Measurements from ENCODE around the gene RGS9. TPM values are rescaled to one million over a fixed set of nuclear protein-coding genes. Genes with fewer than 3 reads are reported as not detected.

The RGS9 gene
- total and polyA plus RNA-seq, 2 donors (not counting 1 experiment from before 2014, with no cell fraction given), result 0.36 to 3.4 TPM

GRCh38 chr17:65139101-65139764 lies 2.1 kb downstream of the RGS9 start:
- ChIA-PET POLR2A (interaction anchor here (0.5 to 0.6 kb wide), 2 partner anchors 13 to 556 kb away, joined by 3 to 4 read pairs; no protein-coding TSS in a partner anchor), CTCF (interaction anchor here (0.6 to 3.0 kb wide), 6 partner anchors 9 to 1027 kb away, joined by 3 to 15 read pairs (median 4); no protein-coding TSS in a partner anchor)
- peaks cover 0 to 14% (median 8%) of the 10 kb centered on the region in 4 experiments for H3K27me3 ChIP-seq (replicated peaks in 1 of 4; ENCODE audit: control extremely low read depth in 1 of 4, control insufficient read depth in 3 of 4, insufficient read depth in 4 of 4, low read length in 3 of 4)
- no peak for DNase-seq
- peaks cover 18% of the 10 kb centered on the region for H3K27me3 Mint-ChIP-seq
- no peaks in the 10 kb centered on the region for H4K20me1 ChIP-seq (ENCODE audit: control insufficient read depth, insufficient read depth, low read length, poor library complexity, severe bottlenecking)
- H3K27ac ChIP-seq (ENCODE audit: low read length in 2 of 2), result no peak overlapping the region
- no peak overlapping the region for H3K9ac ChIP-seq (ENCODE audit: low read length)
- H3K79me2 ChIP-seq (ENCODE audit: control insufficient read depth, insufficient read depth, low read length), result no peaks in the 10 kb centered on the region
- H2AFZ ChIP-seq (ENCODE audit: insufficient read depth, low read depth, low read length, poor library complexity, severe bottlenecking), result no peak overlapping the region
- ATAC-seq (ENCODE audit: low read depth), result no peak
- H3K9me3 Mint-ChIP-seq (ENCODE audit: insufficient read depth), result no peaks in the 10 kb centered on the region
- H3K4me2 ChIP-seq (replicated peaks; ENCODE audit: low read depth, low read length, poor library complexity, severe bottlenecking), result no peak overlapping the region
- TF ChIP-seq EZH2 (IDR thresholded peaks at IDR 0.05; ENCODE audit: borderline replicate concordance, insufficient read depth, low read depth, low read length, poor library complexity, severe bottlenecking) (no peak), CTCF (IDR thresholded peaks at IDR 0.05) (no peak)
- H3K27ac Mint-ChIP-seq, result no peak overlapping the region
- no peak overlapping the region for H3K4me3 ChIP-seq (ENCODE audit: control extremely low read depth in 1 of 5, extremely low read depth in 1 of 5, insufficient read depth in 1 of 5, low read depth in 2 of 5, low read length in 4 of 5)
- 19% methylated on average over 7 of the region's 7 CpGs for WGBS (ENCODE audit: insufficient coverage)
- H3K36me3 ChIP-seq (replicated peaks in 1 of 2; ENCODE audit: control extremely low read depth in 1 of 2, control insufficient read depth in 1 of 2, extremely low read depth in 1 of 2, insufficient read depth in 2 of 2, low read length in 1 of 2), result no peaks in the 10 kb centered on the region
- H3K4me1 Mint-ChIP-seq, result peaks cover 18% of the 10 kb centered on the region
- no peaks in the 10 kb centered on the region for H3K9me3 ChIP-seq (ENCODE audit: control extremely low read depth in 1 of 3, control insufficient read depth in 2 of 3, insufficient read depth in 1 of 3, low read length in 2 of 3)
- peak overlapping the region; percentile 1 for H3K4me3 Mint-ChIP-seq
- H3K4me1 ChIP-seq (ENCODE audit: control insufficient read depth in 2 of 2, insufficient read depth in 2 of 2, low read length in 2 of 2), result peaks cover 11 to 13% of the 10 kb centered on the region in 2 donors
- intact Hi-C loops (cut with micrococcal nuclease), result loop anchor here (5.0 kb wide), 2 partner anchors 43 to 222 kb away; partner anchors contain the start of gene LRRC37A3

DNA sequence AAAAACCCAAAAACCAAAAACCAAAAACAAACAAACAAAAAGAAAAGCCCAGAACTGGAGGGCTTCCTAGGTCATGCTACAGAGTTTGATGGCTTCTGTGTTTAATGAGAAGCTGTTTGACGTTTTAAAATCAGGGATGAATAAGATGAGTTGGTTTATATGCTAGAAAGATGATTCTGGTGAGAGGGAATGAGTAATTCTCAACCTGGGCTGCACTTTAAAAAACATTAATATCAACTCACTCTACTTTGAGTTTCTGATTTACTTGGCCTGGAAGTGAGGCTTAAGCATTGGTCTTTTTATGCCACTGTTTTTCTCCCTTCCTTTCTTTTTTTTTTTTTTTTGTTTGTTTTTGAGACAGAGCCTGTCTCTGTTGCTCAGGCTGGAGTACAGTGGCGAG lies 5.1 kb downstream of the RGS9 start:
- CTCF ChIA-PET, result interaction anchor here (1.1 kb wide), 1 partner anchor 12 kb away, joined by 3 read pairs; no protein-coding TSS in a partner anchor
- POLR2A ChIA-PET, result no interaction called here

More for the DNA sequence above, 5.1 kb downstream of the RGS9 start:
- DNase-seq, result no peak
- Histone ChIP-seq H4K20me1 (ENCODE audit: control insufficient read depth, insufficient read depth, low read length, poor library complexity, severe bottlenecking) (no peaks in the 10 kb centered on the region), H3K27me3 (replicated peaks in 1 of 4; ENCODE audit: control extremely low read depth in 1 of 4, control insufficient read depth in 3 of 4, insufficient read depth in 4 of 4, low read length in 3 of 4) (peaks cover 0 to 15% (median 8%) of the 10 kb centered on the region in 4 experiments), H3K36me3 (replicated peaks in 1 of 2; ENCODE audit: control extremely low read depth in 1 of 2, control insufficient read depth in 1 of 2, extremely low read depth in 1 of 2, insufficient read depth in 2 of 2, low read length in 1 of 2) (no peaks in the 10 kb centered on the region), H2AFZ (ENCODE audit: insufficient read depth, low read depth, low read length, poor library complexity, severe bottlenecking) (no peak overlapping the region), H3K9ac (ENCODE audit: low read length) (no peak overlapping the region), H3K27ac (ENCODE audit: low read length in 2 of 2) (no peak overlapping the region), H3K4me1 (ENCODE audit: control insufficient read depth in 2 of 2, insufficient read depth in 2 of 2, low read length in 2 of 2) (peaks cover 8 to 9% of the 10 kb centered on the region in 2 donors), H3K4me3 (ENCODE audit: control extremely low read depth in 1 of 5, extremely low read depth in 1 of 5, insufficient read depth in 1 of 5, low read depth in 2 of 5, low read length in 4 of 5) (no peak overlapping the region), H3K79me2 (ENCODE audit: control insufficient read depth, insufficient read depth, low read length) (no peaks in the 10 kb centered on the region), H3K9me3 (ENCODE audit: control extremely low read depth in 1 of 3, control insufficient read depth in 2 of 3, insufficient read depth in 1 of 3, low read length in 2 of 3) (no peaks in the 10 kb centered on the region), H3K4me2 (replicated peaks; ENCODE audit: low read depth, low read length, poor library complexity, severe bottlenecking) (no peak overlapping the region)
- intact Hi-C loops (cut with micrococcal nuclease), result no loop called here
- peaks cover 10% of the 10 kb centered on the region for H3K4me1 Mint-ChIP-seq
- no peaks in the 10 kb centered on the region for H3K9me3 Mint-ChIP-seq (ENCODE audit: insufficient read depth)
- TF ChIP-seq CTCF (IDR thresholded peaks at IDR 0.05), result no peak
- TF ChIP-seq EZH2 (IDR thresholded peaks at IDR 0.05; ENCODE audit: borderline replicate concordance, insufficient read depth, low read depth, low read length, poor library complexity, severe bottlenecking), result no peak
- 100% methylated on average over 1 of the region's 2 CpGs for WGBS (ENCODE audit: insufficient coverage)
- peaks cover 18% of the 10 kb centered on the region for H3K27me3 Mint-ChIP-seq
- H3K4me3 Mint-ChIP-seq, result no peak overlapping the region
- no peak overlapping the region for H3K27ac Mint-ChIP-seq
- ATAC-seq (ENCODE audit: low read depth), result no peak
